ENCODE results near the gene OSTM1.

DNA sequence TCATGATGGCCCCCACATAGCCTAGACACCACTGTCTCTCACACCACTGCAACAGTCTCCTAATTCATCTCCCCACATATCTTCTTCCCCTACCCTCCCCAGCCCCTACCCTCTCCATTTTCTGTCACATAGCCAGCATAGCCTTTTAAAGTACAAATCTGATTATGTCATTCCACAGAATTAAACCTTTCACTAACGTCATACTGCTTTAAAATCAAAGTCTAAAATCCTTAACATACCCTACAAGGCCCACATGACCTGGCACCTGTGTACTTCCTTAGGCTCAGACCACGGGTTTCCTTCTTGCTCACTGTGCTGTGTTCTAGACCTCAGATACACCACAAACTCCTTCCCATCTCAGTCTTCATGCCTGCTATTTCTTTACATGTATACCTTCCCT lies 5.9 kb downstream of the OSTM1 start:
- TF ChIP-seq, protein P1, sequence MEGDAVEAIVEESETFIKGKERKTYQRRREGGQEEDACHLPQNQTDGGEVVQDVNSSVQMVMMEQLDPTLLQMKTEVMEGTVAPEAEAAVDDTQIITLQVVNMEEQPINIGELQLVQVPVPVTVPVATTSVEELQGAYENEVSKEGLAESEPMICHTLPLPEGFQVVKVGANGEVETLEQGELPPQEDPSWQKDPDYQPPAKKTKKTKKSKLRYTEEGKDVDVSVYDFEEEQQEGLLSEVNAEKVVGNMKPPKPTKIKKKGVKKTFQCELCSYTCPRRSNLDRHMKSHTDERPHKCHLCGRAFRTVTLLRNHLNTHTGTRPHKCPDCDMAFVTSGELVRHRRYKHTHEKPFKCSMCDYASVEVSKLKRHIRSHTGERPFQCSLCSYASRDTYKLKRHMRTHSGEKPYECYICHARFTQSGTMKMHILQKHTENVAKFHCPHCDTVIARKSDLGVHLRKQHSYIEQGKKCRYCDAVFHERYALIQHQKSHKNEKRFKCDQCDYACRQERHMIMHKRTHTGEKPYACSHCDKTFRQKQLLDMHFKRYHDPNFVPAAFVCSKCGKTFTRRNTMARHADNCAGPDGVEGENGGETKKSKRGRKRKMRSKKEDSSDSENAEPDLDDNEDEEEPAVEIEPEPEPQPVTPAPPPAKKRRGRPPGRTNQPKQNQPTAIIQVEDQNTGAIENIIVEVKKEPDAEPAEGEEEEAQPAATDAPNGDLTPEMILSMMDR (conservative IDR thresholded peaks at IDR 0.05) = no peak
- TF ChIP-seq ZFX (IDR thresholded peaks at IDR 0.05) = no peak

Data from C4-2B (cell line).